ENCODE data around the gene SPOP.

DNA sequence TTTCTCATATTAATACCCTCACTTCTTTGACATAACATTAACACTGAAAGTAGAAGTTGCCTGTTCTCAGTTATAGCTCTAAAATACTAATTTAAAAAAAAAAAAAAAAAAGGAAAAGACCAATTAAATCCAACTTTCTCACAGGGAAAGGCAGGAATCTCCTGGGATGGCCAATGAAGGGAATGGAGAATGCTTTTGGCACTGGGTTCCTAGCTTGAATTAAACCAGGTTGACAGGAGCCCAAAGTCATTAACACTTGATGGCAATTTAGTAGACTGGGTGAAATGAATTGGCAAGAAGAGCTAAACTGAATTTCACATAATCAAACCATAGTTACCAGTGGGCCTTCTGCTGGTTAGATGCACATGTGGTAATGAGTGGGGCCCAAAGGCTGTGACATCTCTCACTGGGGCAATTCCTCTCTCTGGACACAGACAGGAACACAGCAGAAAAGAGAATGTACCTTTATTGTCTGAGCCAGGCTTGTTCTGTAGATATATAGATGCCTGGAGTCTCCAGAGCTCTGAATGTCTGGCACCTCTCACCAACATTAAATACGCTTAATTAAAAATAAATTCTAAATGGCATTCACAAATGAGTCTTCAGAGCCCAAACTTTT is 64.6 kb downstream of the SPOP start:
- TF ChIP-seq ZNF76 (CRISPR knock-in tag; IDR thresholded peaks at IDR 0.05; ENCODE audit: borderline replicate concordance), result no peak
- no peak for TF ChIP-seq POLR2A (conservative IDR thresholded peaks at IDR 0.05)
- no peak for TF ChIP-seq RCOR1 (IDR thresholded peaks at IDR 0.05; ENCODE audit: borderline replicate concordance in 1 of 2, low read depth in 2 of 2, low read length in 2 of 2)
- TF ChIP-seq, protein P1, sequence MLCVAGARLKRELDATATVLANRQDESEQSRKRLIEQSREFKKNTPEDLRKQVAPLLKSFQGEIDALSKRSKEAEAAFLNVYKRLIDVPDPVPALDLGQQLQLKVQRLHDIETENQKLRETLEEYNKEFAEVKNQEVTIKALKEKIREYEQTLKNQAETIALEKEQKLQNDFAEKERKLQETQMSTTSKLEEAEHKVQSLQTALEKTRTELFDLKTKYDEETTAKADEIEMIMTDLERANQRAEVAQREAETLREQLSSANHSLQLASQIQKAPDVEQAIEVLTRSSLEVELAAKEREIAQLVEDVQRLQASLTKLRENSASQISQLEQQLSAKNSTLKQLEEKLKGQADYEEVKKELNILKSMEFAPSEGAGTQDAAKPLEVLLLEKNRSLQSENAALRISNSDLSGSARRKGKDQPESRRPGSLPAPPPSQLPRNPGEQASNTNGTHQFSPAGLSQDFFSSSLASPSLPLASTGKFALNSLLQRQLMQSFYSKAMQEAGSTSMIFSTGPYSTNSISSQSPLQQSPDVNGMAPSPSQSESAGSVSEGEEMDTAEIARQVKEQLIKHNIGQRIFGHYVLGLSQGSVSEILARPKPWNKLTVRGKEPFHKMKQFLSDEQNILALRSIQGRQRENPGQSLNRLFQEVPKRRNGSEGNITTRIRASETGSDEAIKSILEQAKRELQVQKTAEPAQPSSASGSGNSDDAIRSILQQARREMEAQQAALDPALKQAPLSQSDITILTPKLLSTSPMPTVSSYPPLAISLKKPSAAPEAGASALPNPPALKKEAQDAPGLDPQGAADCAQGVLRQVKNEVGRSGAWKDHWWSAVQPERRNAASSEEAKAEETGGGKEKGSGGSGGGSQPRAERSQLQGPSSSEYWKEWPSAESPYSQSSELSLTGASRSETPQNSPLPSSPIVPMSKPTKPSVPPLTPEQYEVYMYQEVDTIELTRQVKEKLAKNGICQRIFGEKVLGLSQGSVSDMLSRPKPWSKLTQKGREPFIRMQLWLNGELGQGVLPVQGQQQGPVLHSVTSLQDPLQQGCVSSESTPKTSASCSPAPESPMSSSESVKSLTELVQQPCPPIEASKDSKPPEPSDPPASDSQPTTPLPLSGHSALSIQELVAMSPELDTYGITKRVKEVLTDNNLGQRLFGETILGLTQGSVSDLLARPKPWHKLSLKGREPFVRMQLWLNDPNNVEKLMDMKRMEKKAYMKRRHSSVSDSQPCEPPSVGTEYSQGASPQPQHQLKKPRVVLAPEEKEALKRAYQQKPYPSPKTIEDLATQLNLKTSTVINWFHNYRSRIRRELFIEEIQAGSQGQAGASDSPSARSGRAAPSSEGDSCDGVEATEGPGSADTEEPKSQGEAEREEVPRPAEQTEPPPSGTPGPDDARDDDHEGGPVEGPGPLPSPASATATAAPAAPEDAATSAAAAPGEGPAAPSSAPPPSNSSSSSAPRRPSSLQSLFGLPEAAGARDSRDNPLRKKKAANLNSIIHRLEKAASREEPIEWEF (CRISPR knock-in tag; IDR thresholded peaks at IDR 0.05), result no peak
- no peak for TF ChIP-seq NRF1 (conservative IDR thresholded peaks at IDR 0.05 in 1 of 2, IDR thresholded peaks at IDR 0.05 in 1 of 2)
